Measurements from ENCODE around the gene LHX2.

GRCh38 chr9:124074746-124075145 is 63.2 kb downstream of the LHX2 start:
- TF ChIP-seq POLR2A (IDR thresholded peaks at IDR 0.05) (no peak), CTCF (IDR thresholded peaks at IDR 0.05) (no peak)
